Activated T-cell treated with anti-CD3 and anti-CD28 coated beads, Interleukin-2, amount 50 U/mL, for 24 hours (primary cell): Measurements from ENCODE around the gene ZDHHC14.

Experiments
- DNase-seq: peaks from one replicate; pipeline ENCODE4 v3.0.0-alpha.2; 2020
- H3K27ac Mint-ChIP-seq: 2 replicates; pipeline ENCODE4 v1.8.0; 2020; ENCODE audit warnings: mild to moderate bottlenecking, mixed read lengths
- H3K27me3 Mint-ChIP-seq: 2 replicates; pipeline ENCODE4 v1.8.0; 2020; ENCODE audit warnings: mixed read lengths
- H3K36me3 Mint-ChIP-seq: 2 replicates; pipeline ENCODE4 v1.8.0; 2020; ENCODE audit warnings: low read depth, mixed read lengths
- H3K4me1 Mint-ChIP-seq: 2 replicates; pipeline ENCODE4 v1.8.0; 2020; ENCODE audit warnings: low read depth, mixed read lengths
- H3K4me3 Mint-ChIP-seq: 2 replicates; pipeline ENCODE4 v1.8.0; 2020; ENCODE audit warnings: mild to moderate bottlenecking, moderate library complexity, mixed read lengths
- H3K9me3 Mint-ChIP-seq: 2 replicates; pipeline ENCODE4 v1.8.0; 2020; ENCODE audit warnings: mixed read lengths

Gene ZDHHC14

GRCh38 chr6:157627195-157627966 lies 246.4 kb downstream of the ZDHHC14 start:
- Mint-ChIP-seq H3K27me3 (no peaks in the 10 kb centered on the region), H3K4me3 (no peak overlapping the region), H3K4me1 (peaks cover 7% of the 10 kb centered on the region), H3K27ac (no peak overlapping the region), H3K9me3 (peaks cover 3% of the 10 kb centered on the region), H3K36me3 (peaks cover 2% of the 10 kb centered on the region)
- DNase-seq = no peak

- H3K4me3 Mint-ChIP-seq = no peak overlapping the region
- peaks cover 7% of the 10 kb centered on the region for H3K4me1 Mint-ChIP-seq
- no peak for DNase-seq
- no peak overlapping the region for H3K27ac Mint-ChIP-seq
- no peaks in the 10 kb centered on the region for H3K36me3 Mint-ChIP-seq
- H3K9me3 Mint-ChIP-seq = no peaks in the 10 kb centered on the region
- H3K27me3 Mint-ChIP-seq = no peaks in the 10 kb centered on the region
These were observed 247.5 kb downstream of the ZDHHC14 start for GRCh38 chr6:157628463-157628862.

GRCh38 chr6:157629220-157629619 lies 248.2 kb downstream of the ZDHHC14 start:
- no peak overlapping the region for H3K27ac Mint-ChIP-seq

GRCh38 chr6:157630463-157631080 lies 249.6 kb downstream of the ZDHHC14 start:
- no peak for DNase-seq
- Mint-ChIP-seq H3K4me3 (no peak overlapping the region), H3K9me3 (no peaks in the 10 kb centered on the region), H3K36me3 (no peaks in the 10 kb centered on the region), H3K27me3 (no peaks in the 10 kb centered on the region), H3K27ac (no peak overlapping the region), H3K4me1 (peaks cover 7% of the 10 kb centered on the region)

More at GRCh38 chr6:157629220-157629619, 248.2 kb downstream of the ZDHHC14 start:
- H3K4me3 Mint-ChIP-seq = no peak overlapping the region
- DNase-seq = no peak
- H3K9me3 Mint-ChIP-seq = no peaks in the 10 kb centered on the region
- H3K27me3 Mint-ChIP-seq = no peaks in the 10 kb centered on the region
- H3K36me3 Mint-ChIP-seq = no peaks in the 10 kb centered on the region
- peaks cover 7% of the 10 kb centered on the region for H3K4me1 Mint-ChIP-seq

GRCh38 chr6:157631412-157631811 lies 250.4 kb downstream of the ZDHHC14 start:
- H3K27me3 Mint-ChIP-seq = no peaks in the 10 kb centered on the region
- H3K9me3 Mint-ChIP-seq = no peaks in the 10 kb centered on the region
- no peak overlapping the region for H3K27ac Mint-ChIP-seq
- H3K4me3 Mint-ChIP-seq = no peak overlapping the region
- DNase-seq = no peak
- no peaks in the 10 kb centered on the region for H3K36me3 Mint-ChIP-seq
- H3K4me1 Mint-ChIP-seq = peaks cover 7% of the 10 kb centered on the region

GRCh38 chr6:157631838-157632614 lies 251.0 kb downstream of the ZDHHC14 start:
- H3K36me3 Mint-ChIP-seq = no peaks in the 10 kb centered on the region
- no peak overlapping the region for H3K27ac Mint-ChIP-seq
- H3K4me3 Mint-ChIP-seq = no peak overlapping the region
- H3K4me1 Mint-ChIP-seq = peaks cover 7% of the 10 kb centered on the region
- no peak for DNase-seq
- no peaks in the 10 kb centered on the region for H3K9me3 Mint-ChIP-seq
- H3K27me3 Mint-ChIP-seq = no peaks in the 10 kb centered on the region

GRCh38 chr6:157632821-157633220 lies 251.8 kb downstream of the ZDHHC14 start:
- Mint-ChIP-seq H3K27me3 (no peaks in the 10 kb centered on the region), H3K4me3 (no peak overlapping the region), H3K27ac (no peak overlapping the region), H3K4me1 (peaks cover 7% of the 10 kb centered on the region), H3K36me3 (no peaks in the 10 kb centered on the region), H3K9me3 (no peaks in the 10 kb centered on the region)
- DNase-seq = no peak

GRCh38 chr6:157634546-157634945 lies 253.6 kb downstream of the ZDHHC14 start:
- no peak overlapping the region for H3K27ac Mint-ChIP-seq
- peaks cover 3% of the 10 kb centered on the region for H3K4me1 Mint-ChIP-seq
- no peak overlapping the region for H3K4me3 Mint-ChIP-seq
- no peaks in the 10 kb centered on the region for H3K9me3 Mint-ChIP-seq
- H3K27me3 Mint-ChIP-seq = no peaks in the 10 kb centered on the region
- no peak for DNase-seq
- H3K36me3 Mint-ChIP-seq = no peaks in the 10 kb centered on the region

- H3K27me3 Mint-ChIP-seq = no peaks in the 10 kb centered on the region
- H3K4me1 Mint-ChIP-seq = no peaks in the 10 kb centered on the region
- DNase-seq = no peak
- H3K9me3 Mint-ChIP-seq = no peaks in the 10 kb centered on the region
- no peak overlapping the region for H3K27ac Mint-ChIP-seq
- no peaks in the 10 kb centered on the region for H3K36me3 Mint-ChIP-seq
- no peak overlapping the region for H3K4me3 Mint-ChIP-seq
These were observed 254.6 kb downstream of the ZDHHC14 start for GRCh38 chr6:157635388-157636244.

- no peak for DNase-seq
- no peaks in the 10 kb centered on the region for H3K9me3 Mint-ChIP-seq
- H3K4me1 Mint-ChIP-seq = no peaks in the 10 kb centered on the region
- H3K27me3 Mint-ChIP-seq = no peaks in the 10 kb centered on the region
- no peaks in the 10 kb centered on the region for H3K36me3 Mint-ChIP-seq
- no peak overlapping the region for H3K27ac Mint-ChIP-seq
- H3K4me3 Mint-ChIP-seq = no peak overlapping the region
These were observed 256.5 kb downstream of the ZDHHC14 start for GRCh38 chr6:157637516-157637915.

GRCh38 chr6:157637941-157638662 lies 257.1 kb downstream of the ZDHHC14 start:
- Mint-ChIP-seq H3K36me3 (no peaks in the 10 kb centered on the region), H3K27me3 (no peaks in the 10 kb centered on the region), H3K27ac (no peak overlapping the region), H3K9me3 (no peaks in the 10 kb centered on the region), H3K4me3 (no peak overlapping the region), H3K4me1 (no peaks in the 10 kb centered on the region)
- DNase-seq = no peak

GRCh38 chr6:157638779-157639178 lies 257.8 kb downstream of the ZDHHC14 start:
- Mint-ChIP-seq H3K9me3 (no peaks in the 10 kb centered on the region), H3K36me3 (no peaks in the 10 kb centered on the region), H3K4me1 (no peaks in the 10 kb centered on the region), H3K27me3 (no peaks in the 10 kb centered on the region), H3K27ac (no peak overlapping the region), H3K4me3 (no peak overlapping the region)
- DNase-seq = no peak

- DNase-seq = no peak
- H3K9me3 Mint-ChIP-seq = no peaks in the 10 kb centered on the region
- no peaks in the 10 kb centered on the region for H3K4me1 Mint-ChIP-seq
- no peak overlapping the region for H3K4me3 Mint-ChIP-seq
- no peak overlapping the region for H3K27ac Mint-ChIP-seq
- H3K27me3 Mint-ChIP-seq = no peaks in the 10 kb centered on the region
- H3K36me3 Mint-ChIP-seq = no peaks in the 10 kb centered on the region
These were observed 259.9 kb downstream of the ZDHHC14 start for GRCh38 chr6:157640746-157641451.
